GM19351 (cell line): ENCODE results near the gene DCPS.
"Not testable (repeated sequence)": the region's sequence is repeated elsewhere in the genome, so short reads cannot be mapped to it uniquely, and the experiment has no call there.

ENCODE experiments used
- ATAC-seq: cut with Tn5 transposase; IDR thresholded peaks from one replicate; pipeline ENCODE4 v1.9.1; 2021; ENCODE audit warnings: mild to moderate bottlenecking, moderate library complexity; ENCODE audit not compliant: unreplicated experiment

The DCPS gene

GRCh38 chr11:126357969-126358762 lies 54.3 kb downstream of the DCPS start:
- ATAC-seq, result no peak

GRCh38 chr11:126358763-126359160 lies 54.9 kb downstream of the DCPS start:
- no peak for ATAC-seq

GRCh38 chr11:126359431-126360048 lies 55.7 kb downstream of the DCPS start:
- no peak for ATAC-seq

DNA sequence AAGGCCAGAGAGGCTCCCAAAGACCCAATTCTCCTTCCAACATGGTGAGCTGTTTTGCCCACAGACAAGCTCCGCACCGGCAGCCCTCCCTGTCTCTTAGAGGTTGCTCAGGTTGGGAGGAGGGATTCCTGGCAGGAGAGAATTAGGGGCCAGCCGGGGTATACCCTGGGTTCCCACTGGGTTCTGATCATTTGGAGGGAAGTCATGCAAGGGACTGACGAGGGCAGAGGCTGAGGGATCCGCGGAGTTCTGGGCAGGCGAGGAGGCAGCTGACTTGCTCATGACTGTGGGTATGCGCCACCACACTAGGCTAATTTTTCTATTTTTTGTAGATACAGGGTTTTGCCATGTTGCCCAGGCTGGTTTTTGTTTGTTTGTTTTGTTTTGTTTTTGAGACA lies 56.2 kb downstream of the DCPS start:
- no peak for ATAC-seq

GRCh38 chr11:126361400-126361799 lies 57.5 kb downstream of the DCPS start:
- no peak for ATAC-seq

- ATAC-seq, result no peak
These were observed 59.2 kb downstream of the DCPS start for GRCh38 chr11:126362879-126363655.

- ATAC-seq, result no peak
These were observed 59.9 kb downstream of the DCPS start for GRCh38 chr11:126363706-126364248.

DNA sequence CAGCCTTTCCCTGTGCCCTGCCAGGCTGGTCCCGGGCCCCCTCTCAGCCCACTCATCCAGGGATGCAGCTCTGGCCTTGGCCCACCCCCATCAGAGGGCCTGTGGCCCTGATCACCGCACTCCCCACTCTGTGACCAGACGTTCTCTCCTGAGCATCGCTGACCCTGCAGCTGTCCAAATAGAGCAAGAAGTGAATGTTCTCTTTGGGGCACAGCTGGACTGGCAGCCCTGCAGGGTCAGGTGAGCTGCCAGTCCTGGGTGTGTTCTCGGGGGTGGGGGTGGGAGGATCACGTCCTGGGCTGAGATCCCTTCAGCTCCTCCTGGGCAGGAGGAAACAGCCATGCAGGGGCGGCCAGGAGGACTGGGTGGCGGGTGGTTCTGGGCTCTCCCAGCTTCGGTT lies 60.9 kb downstream of the DCPS start:
- ATAC-seq, result not testable (repeated sequence)

- ATAC-seq, result not testable (repeated sequence)
These were observed 61.6 kb downstream of the DCPS start for GRCh38 chr11:126365508-126365907.

DNA sequence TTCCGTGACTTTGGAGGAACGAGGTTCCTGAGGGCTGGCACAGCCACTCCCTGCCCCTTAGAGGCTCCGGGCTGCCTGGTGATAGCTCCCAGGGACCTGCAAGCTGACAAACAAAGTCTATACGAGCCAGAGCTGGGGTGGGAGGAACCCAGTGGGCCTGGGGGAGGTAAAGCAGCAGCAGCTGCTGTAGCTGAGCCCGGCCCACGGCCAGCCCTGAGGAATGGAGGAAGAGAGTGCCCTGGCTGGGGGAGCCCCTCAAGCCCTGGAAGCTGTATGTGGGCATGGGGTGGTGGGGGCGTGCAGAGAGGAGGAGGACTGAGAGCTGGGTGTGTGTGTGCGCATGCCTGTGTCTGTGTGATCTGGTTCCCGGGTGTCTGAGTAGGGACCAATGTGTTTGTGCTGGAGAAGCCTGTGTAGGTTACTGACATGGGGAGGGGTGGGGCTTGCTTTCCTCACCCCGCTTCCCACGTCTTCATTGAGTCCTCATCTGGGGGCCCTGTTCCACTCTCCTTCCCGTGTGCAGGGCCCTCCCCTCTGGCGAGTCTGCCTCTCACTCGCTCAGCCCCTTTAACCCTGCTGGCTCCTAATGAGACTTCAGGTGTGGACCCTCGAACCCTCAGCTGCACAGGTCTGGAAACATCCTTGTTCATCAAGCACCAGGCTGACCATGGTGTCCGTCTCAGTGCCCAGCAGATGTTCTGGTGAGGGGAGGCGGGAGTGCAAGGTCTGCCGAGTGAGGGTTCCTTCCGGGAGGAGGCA lies 62.4 kb downstream of the DCPS start:
- no peak for ATAC-seq

- ATAC-seq, result not testable (repeated sequence)
These were observed 63.2 kb downstream of the DCPS start for GRCh38 chr11:126366823-126367654.

DNA sequence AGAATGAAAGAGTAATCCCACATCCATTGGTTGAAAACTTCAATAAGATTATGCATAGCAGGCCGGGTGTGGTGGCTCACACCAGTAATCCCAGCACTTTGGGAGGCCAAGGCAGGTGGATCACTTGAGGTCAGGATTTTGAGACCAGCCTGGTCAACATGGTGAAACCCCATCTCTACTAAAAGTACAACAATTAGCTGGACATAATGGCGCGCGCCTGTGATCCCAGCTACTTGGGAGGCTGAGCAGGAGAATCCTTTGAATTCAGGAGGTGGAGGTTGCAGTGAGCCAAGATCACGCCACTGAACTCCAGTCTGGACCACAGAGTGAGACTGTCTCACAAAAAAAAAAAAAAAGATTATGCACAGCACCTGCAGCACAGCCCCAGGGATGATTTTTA lies 63.9 kb downstream of the DCPS start:
- ATAC-seq, result not testable (repeated sequence)

DNA sequence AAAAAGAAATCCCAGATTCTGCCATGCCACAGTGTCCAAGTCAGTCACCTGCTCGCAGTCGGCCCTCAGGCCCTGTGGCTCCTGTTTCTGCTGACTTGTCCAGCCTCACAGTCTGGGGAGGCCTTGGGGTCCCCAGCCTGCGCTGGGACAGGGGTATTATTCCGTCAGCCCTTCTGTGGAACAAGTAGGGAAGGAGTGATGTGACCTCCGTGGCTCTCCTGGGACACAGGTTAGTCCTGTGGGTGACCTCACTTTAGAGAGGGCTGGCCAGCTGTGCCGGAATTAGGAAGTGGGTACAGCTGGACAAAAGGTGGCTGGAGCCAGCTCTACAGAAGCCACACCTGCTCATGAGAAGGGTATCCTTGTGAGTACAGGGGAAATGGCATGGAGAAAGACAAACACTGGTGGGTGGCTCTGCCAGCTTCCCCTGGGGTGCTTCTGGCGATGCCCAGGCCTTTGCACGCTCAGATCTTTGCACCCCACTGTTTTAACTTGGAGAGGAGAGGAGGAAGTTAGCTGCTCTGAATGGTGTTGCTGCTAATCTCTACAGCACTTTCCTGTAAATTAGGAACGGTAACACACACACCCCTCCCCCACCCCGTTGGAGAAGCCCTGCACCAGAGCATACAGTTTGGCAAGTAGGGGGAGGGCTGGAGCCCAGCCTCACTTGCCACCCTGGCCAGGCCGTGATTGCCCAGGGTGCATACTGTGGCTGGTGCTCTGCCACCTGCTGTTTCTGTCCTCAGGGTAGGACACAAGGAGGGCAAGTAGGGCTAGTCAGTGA lies 64.7 kb downstream of the DCPS start:
- ATAC-seq, result not testable (repeated sequence)

- no peak for ATAC-seq
These were observed 66.2 kb downstream of the DCPS start for GRCh38 chr11:126370016-126370415.

DNA sequence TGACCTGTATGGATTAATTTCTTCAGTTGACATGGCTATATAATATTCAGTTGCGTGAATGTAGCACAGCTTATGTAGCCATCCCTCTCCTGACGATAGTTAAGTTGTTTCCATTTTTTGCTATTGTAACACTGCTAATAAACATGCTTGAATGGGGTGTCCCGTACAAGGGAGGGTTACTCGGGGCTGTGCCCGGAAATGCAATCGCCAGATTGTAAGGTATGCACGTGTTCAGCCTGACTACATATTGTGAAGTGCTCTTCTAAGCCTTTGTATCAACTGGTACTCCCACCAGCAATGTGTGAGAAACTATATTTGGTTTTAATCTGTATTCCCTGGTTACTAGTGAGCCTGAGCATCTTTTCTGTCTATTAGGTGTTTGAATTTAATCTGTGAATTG lies 67.7 kb downstream of the DCPS start:
- ATAC-seq, result no peak

DNA sequence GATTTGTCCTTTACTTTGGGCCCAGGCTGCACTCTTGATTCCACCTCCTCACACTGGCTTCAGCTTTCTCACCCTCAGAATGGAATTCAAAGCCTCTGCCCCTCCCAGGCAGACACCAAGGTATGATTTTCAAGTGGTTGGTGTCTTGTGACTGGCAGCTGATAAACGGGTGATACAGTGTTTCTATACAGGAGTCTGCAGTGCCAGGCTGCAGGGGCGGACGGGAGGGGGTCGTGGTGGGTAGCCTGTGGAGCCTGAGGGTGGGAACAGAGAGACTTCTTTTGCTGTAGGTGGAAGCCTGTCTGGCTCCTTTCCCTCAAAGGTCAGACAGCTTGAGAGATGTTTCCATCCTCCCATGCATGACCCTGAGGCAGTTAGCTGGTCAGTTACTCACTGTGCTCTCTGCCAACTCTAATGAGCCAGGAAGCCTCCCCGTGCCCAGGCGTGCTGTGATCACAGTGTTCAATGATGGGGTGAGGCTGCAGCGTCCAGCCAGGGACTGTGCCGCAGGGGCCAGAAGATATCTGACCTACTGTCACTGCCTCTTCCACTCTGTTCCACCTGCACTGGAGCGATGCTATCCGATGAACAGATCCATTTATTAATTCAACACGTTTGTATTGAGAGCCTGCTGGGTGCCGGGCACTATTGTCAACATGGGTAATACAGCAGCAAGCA lies 69.7 kb downstream of the DCPS start:
- not testable (repeated sequence) for ATAC-seq

DNA sequence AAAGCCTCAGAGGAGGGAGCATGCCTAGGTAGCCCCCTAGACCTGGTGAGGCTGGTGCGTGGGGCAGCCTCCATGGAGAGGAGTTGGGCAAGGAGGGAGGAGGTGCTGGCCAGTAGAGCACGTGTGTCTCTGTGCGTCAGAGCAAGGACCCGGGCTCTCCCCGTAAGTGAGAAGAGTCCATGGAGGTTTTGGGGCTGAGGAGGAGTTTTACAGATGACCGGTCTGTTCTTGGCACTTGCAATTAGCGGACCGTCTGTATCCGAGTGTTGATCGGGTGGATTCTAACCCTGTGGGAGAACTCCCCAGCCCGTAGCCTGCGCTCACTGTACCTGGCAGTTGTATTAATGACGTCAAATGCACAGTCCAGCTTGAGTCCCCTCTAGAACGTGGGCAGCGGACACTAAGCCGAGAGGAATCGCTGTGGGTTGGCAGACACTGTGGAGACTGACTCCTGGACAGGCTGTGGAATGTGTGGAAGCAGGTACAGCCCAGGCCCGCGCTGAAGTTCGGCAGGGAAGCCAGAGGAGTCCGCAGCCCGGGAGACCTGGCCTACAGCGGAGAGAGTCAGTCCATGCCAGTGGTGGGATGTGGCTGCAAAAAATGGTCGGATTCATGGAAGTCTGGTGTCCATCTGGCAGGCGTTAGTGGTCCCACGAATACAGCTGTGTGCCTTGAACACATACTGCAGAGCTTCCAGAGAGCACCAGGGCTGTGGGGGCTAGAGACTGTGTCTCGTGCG lies 70.9 kb downstream of the DCPS start:
- not testable (repeated sequence) for ATAC-seq

DNA sequence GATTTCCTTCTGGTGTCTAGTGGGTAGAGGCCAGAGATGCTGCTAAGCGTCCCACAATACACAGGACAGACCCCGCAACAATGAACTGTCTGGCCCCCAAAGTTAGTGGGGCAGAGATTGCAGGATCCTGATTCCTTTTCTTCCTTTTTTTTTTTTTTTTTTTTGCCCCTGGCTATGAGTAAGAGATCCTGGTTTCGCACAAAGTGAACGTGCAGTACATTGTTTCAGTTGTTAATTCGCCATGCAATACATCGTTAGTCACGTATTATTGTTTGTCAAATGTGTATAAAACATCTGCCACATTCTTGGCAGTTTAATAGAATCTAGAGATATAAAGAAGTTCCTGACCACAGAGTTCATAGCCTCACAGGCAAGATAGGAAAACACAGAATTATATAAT lies 71.9 kb downstream of the DCPS start:
- no peak for ATAC-seq
